Hippocampal formation (tissue), 2 donors: ENCODE measurements around the gene RPL22.
"Not testable (repeated sequence)": the region's sequence is repeated elsewhere in the genome, so short reads cannot be mapped to it uniquely, and the experiment has no call there.

Source experiments
- DNase-seq, 2 donors: peaks; one replicate each; lab custom pipeline; 2025; lab: John Stamatoyannopoulos, UW

RPL22 gene

GRCh38 chr1:6233376-6233775 is 34.0 kb upstream of the RPL22 start:
- DNase-seq: no peak

GRCh38 chr1:6225651-6226050 is 26.3 kb upstream of the RPL22 start:
- no peak for DNase-seq

- DNase-seq: no peak
Measured at GRCh38 chr1:6224718-6225117, 25.3 kb upstream of the RPL22 start.

GRCh38 chr1:6223617-6224016 is 24.2 kb upstream of the RPL22 start:
- no peak for DNase-seq

- no peak for DNase-seq
Measured at GRCh38 chr1:6222636-6223035, 23.2 kb upstream of the RPL22 start.

- no peak for DNase-seq
Measured at GRCh38 chr1:6221210-6221784, 21.9 kb upstream of the RPL22 start.

GRCh38 chr1:6220236-6220635 is 20.8 kb upstream of the RPL22 start:
- no peak for DNase-seq

GRCh38 chr1:6219641-6220040 is 20.2 kb upstream of the RPL22 start:
- not testable (repeated sequence) for DNase-seq

GRCh38 chr1:6218375-6219164 is 19.2 kb upstream of the RPL22 start:
- no peak for DNase-seq

GRCh38 chr1:6212193-6212959 is 13.0 kb upstream of the RPL22 start:
- no peak for DNase-seq

GRCh38 chr1:6211731-6212130 is 12.3 kb upstream of the RPL22 start:
- no peak for DNase-seq

- DNase-seq: no peak
Measured at GRCh38 chr1:6210591-6211355, 11.4 kb upstream of the RPL22 start.

- no peak for DNase-seq
Measured at GRCh38 chr1:6209661-6210580, 10.5 kb upstream of the RPL22 start.

GRCh38 chr1:6208723-6209660 is 9.6 kb upstream of the RPL22 start:
- peak in 1 of 2 donors; percentile 9 for DNase-seq

- DNase-seq: no peak
Measured at GRCh38 chr1:6207921-6208320, 8.5 kb upstream of the RPL22 start.

- no peak for DNase-seq
Measured at GRCh38 chr1:6207075-6207885, 7.9 kb upstream of the RPL22 start.

- DNase-seq: no peak
Measured at GRCh38 chr1:6206520-6206855, 7.1 kb upstream of the RPL22 start.

GRCh38 chr1:6205849-6206519 is 6.6 kb upstream of the RPL22 start, which contains the start of gene RNF207:
TSS of gene RNF207 (plus strand) at chr1:6206119. CDS start at chr1:6206536, 417 bp downstream.
- DNase-seq: no peak

- no peak for DNase-seq
Measured at GRCh38 chr1:6202256-6202655, 2.9 kb upstream of the RPL22 start.
